ENCODE data around the gene GSTM4.

- TF ChIP-seq, protein P1, sequence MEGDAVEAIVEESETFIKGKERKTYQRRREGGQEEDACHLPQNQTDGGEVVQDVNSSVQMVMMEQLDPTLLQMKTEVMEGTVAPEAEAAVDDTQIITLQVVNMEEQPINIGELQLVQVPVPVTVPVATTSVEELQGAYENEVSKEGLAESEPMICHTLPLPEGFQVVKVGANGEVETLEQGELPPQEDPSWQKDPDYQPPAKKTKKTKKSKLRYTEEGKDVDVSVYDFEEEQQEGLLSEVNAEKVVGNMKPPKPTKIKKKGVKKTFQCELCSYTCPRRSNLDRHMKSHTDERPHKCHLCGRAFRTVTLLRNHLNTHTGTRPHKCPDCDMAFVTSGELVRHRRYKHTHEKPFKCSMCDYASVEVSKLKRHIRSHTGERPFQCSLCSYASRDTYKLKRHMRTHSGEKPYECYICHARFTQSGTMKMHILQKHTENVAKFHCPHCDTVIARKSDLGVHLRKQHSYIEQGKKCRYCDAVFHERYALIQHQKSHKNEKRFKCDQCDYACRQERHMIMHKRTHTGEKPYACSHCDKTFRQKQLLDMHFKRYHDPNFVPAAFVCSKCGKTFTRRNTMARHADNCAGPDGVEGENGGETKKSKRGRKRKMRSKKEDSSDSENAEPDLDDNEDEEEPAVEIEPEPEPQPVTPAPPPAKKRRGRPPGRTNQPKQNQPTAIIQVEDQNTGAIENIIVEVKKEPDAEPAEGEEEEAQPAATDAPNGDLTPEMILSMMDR (IDR thresholded peaks at IDR 0.05) = no peak
- TF ChIP-seq EZH2 (IDR thresholded peaks at IDR 0.05; ENCODE audit: borderline replicate concordance, insufficient read depth, low read depth, low read length, poor library complexity, severe bottlenecking) = no peak
Observed at GRCh38 chr1:109622895-109623294, 33.0 kb upstream of the GSTM4 start.

All from B cell (primary cell).